Epithelial cell of esophagus (primary cell): Measurements from ENCODE around the gene ZBTB20.
"Not testable (repeated sequence)": the region's sequence is repeated elsewhere in the genome, so short reads cannot be mapped to it uniquely, and the experiment has no call there.

Experiments used
- DNase-seq: peaks from one replicate; pipeline ENCODE4 v3.0.0; 2010; ENCODE audit warnings: low read depth
- H3K4me3 ChIP-seq: 2 replicates; pipeline ENCODE4 v1.5.1; 2011; ENCODE audit warnings: mild to moderate bottlenecking, low read length, control low read depth
- TF ChIP-seq, protein P1 (sequence below): IDR thresholded peaks from 2 replicates; pipeline ENCODE4 v1.5.1; 2011; ENCODE audit warnings: low read depth, mild to moderate bottlenecking, low read length, control low read depth, inconsistent platforms; ENCODE audit not compliant: insufficient read depth; ENCODE audit errors: missing control alignments

ZBTB20 gene

DNA sequence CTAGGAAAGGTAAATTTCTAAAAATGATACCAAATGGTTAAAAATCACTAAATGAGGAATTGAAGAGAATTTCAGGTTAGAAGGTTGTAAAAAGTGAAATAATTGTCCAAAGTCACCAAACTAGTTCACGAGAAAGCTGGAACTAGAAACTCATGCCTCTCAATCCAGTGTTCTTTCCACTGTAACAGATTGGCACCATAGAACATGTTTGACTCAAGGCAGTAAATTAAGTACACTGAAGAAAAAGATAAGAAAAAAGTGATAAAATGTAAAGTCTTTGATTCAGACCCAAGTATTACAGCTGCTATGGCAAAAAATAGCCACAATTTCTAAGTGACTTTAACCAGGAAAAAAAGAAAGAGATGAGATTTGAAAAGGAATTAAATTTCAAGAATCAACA, 26.5 kb downstream of the ZBTB20 start:
- no peak for DNase-seq
- no peak overlapping the region for H3K4me3 ChIP-seq
- TF ChIP-seq, protein P1, sequence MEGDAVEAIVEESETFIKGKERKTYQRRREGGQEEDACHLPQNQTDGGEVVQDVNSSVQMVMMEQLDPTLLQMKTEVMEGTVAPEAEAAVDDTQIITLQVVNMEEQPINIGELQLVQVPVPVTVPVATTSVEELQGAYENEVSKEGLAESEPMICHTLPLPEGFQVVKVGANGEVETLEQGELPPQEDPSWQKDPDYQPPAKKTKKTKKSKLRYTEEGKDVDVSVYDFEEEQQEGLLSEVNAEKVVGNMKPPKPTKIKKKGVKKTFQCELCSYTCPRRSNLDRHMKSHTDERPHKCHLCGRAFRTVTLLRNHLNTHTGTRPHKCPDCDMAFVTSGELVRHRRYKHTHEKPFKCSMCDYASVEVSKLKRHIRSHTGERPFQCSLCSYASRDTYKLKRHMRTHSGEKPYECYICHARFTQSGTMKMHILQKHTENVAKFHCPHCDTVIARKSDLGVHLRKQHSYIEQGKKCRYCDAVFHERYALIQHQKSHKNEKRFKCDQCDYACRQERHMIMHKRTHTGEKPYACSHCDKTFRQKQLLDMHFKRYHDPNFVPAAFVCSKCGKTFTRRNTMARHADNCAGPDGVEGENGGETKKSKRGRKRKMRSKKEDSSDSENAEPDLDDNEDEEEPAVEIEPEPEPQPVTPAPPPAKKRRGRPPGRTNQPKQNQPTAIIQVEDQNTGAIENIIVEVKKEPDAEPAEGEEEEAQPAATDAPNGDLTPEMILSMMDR: no peak

DNA sequence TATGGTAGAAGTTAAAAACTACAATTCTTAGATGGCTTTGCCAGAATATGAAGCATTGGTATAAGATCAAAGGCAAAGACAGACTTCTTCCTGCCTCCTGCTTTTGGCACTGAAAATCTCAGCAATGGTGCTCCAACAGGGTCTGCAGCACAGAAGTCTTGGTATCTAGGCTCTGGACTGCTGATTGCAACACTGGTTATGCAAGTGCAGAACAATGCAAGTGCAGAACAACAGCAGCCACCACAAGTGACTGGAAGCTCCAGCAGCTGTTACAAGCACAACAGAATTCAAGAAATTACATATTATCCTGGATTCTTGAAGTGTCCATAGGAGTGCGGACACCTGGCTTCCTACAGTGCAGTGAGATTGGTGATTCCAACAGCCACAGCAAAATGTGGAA, 33.7 kb downstream of the ZBTB20 start:
- peak; percentile 9 for DNase-seq
- H3K4me3 ChIP-seq: no peak overlapping the region
- TF ChIP-seq, protein P1: no peak

DNA sequence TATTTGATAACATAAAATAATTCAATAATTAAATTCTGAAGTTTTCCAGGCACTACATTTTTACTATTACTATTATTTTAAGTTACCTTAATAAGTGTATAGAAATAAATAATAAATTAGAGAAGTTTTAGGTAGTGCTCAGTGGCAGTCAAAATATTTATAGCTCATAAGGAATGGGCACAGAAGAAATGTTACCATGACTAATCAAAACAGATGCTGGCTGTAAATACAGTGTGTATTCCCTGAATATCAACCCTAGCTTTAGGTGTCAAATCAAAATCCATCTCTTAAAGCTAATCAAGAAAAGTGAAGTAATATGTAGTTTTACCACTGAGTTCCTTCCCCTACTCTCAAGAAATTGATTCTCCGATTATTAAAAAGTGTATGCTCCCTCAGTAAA, 35.5 kb downstream of the ZBTB20 start:
- no peak for DNase-seq
- TF ChIP-seq, protein P1: no peak
- no peak overlapping the region for H3K4me3 ChIP-seq

GRCh38 chr3:115110830-115111229, 36.3 kb downstream of the ZBTB20 start:
- DNase-seq: no peak
- no peak overlapping the region for H3K4me3 ChIP-seq
- TF ChIP-seq, protein P1: no peak

GRCh38 chr3:115110066-115110465, 37.0 kb downstream of the ZBTB20 start:
- DNase-seq, H3K4me3 ChIP-seq: not testable (repeated sequence)

GRCh38 chr3:115108614-115109013, 38.5 kb downstream of the ZBTB20 start:
- TF ChIP-seq, protein P1: no peak
- no peak overlapping the region for H3K4me3 ChIP-seq
- DNase-seq: peak; percentile 4

- H3K4me3 ChIP-seq: no peak overlapping the region
- DNase-seq: no peak
- TF ChIP-seq, protein P1: no peak
These were observed 45.0 kb downstream of the ZBTB20 start for GRCh38 chr3:115102046-115102445.

GRCh38 chr3:115100806-115101205, 46.3 kb downstream of the ZBTB20 start:
- TF ChIP-seq, protein P1: no peak
- H3K4me3 ChIP-seq: no peak overlapping the region

More at GRCh38 chr3:115100806-115101205, 46.3 kb downstream of the ZBTB20 start:
- no peak for DNase-seq
